ENCODE measurements around the gene ABCF3.

DNA sequence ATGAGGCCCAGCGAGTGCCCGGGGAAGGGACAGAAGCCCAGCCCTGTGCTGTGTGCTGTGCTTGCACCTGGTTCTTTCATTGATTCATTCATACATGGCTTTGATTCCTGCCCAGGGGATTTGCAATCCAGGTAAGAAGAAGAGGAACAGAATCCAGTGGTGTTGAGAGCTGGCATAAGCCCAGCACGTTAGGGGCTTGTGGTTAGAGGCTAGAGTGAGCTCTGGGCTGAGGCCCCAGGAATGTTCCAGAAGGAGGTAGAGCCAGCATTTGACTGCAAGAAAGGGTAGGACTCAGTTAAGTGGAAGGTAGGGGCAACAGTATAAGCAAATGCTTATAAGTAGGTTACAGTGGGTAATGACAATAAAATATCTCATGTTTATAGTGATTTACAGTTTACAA, 45.7 kb downstream of the ABCF3 start:
- TF ChIP-seq, protein P1, sequence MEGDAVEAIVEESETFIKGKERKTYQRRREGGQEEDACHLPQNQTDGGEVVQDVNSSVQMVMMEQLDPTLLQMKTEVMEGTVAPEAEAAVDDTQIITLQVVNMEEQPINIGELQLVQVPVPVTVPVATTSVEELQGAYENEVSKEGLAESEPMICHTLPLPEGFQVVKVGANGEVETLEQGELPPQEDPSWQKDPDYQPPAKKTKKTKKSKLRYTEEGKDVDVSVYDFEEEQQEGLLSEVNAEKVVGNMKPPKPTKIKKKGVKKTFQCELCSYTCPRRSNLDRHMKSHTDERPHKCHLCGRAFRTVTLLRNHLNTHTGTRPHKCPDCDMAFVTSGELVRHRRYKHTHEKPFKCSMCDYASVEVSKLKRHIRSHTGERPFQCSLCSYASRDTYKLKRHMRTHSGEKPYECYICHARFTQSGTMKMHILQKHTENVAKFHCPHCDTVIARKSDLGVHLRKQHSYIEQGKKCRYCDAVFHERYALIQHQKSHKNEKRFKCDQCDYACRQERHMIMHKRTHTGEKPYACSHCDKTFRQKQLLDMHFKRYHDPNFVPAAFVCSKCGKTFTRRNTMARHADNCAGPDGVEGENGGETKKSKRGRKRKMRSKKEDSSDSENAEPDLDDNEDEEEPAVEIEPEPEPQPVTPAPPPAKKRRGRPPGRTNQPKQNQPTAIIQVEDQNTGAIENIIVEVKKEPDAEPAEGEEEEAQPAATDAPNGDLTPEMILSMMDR (IDR thresholded peaks at IDR 0.05), result no peak
- no peak for TF ChIP-seq POLR2AphosphoS5 (IDR thresholded peaks at IDR 0.05; ENCODE audit: insufficient read depth in 1 of 2, low read depth in 1 of 2)
- no peak for TF ChIP-seq POLR2A (IDR thresholded peaks at IDR 0.05)

All from vagina (tissue), 2 donors.